HG03378 (cell line): Measurements from ENCODE around the gene KLHL30.

Source experiments
- ATAC-seq: cut with Tn5 transposase; IDR thresholded peaks from one replicate; pipeline ENCODE4 v1.9.1; 2021; ENCODE audit warnings: mild to moderate bottlenecking, moderate library complexity; ENCODE audit not compliant: unreplicated experiment

KLHL30 gene

DNA sequence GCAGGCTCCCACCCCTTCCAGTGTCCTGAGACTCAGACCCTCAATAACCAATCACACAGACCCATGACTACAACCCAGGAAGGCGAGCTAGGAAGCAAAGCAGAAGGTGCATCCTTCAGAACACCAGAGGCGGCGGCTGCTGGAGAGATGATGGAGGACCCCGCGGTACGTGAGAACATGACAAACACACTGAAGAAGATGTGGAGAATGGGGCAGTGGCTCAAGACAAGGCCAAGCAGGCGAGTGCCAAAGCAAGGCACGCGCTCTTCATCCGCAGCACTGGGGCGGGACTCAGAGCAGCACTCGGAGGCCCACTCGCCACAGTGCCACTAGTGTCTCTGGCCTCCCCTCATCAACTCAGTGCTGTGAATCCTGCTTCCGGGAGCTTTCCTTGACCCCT lies 34.0 kb downstream of the KLHL30 start:
- no peak for ATAC-seq

DNA sequence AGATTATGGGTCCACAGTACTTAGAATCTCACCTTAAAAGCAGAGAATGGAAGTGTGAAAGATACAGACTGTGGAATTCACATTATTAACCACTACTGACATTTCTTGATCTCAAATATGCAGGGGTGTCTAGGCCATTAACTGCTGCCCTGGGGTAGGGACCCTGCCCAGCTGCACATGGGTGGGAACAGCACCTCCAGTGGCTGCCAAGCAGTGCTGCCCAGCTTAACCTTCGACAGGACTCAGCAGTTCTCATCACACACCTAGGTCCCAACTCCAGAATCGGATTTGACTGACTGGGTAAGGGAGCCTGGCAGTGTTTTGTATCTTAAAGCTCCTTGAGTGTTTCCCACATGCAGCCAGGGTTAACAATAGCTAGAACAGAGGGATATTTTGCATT lies 35.2 kb downstream of the KLHL30 start:
- ATAC-seq, result no peak

DNA sequence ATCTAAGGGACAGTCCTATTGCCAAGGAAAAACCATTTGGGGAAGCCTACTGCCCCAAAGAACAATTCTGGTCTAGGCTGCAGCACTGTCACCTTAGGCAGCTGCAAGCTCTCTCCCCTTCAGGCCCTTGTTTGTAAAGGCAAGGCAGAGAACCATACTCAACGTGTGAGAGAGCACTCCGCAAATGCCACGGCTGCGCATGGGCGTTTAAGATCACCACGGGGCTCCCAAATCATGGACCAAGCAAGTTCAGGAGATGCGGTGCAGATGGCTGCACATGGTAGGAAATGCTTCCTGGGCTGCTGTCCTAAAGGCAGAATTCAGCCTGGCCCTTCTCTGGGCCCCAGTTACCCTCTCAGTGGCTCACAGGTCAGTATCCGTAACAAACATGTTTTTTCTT lies 35.8 kb downstream of the KLHL30 start:
- ATAC-seq, result no peak

DNA sequence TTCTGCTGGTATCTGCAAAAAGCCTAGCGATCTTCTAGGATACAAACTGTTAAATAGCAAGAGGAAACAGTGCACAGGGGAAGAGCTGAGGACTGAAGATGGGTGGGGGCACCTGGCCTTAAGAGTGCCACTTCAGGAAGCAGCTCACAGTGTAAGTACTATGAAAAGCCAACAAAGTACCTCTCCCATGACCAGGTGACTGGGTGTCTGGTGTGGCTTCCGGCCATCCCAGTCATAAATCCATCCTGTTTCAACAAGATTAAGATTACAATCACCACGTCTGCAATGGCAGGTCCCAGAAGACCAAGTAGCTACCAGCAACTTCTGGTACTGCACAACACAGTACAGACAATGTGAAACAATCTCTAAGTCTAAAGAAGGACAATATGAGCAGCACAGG lies 36.2 kb downstream of the KLHL30 start:
- ATAC-seq, result no peak

DNA sequence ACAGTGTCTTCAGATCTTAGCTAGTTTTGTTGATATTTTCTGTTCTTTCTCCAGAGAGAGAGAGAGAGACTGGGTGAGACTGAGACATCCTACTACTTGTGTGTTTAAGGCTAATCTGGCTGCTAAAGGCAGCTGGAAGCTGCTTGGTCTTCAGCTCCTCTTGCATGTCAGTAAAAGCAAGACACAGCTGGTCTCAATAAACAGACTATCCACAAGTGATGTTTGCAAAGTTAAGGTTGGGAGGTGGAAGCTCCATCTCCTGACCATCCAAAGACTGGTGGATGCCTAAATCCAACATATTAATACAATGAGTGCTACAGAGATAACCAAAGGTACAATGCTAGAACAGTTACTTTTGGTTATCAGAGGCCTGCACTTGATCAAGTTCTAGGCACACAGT lies 38.1 kb downstream of the KLHL30 start:
- no peak for ATAC-seq

DNA sequence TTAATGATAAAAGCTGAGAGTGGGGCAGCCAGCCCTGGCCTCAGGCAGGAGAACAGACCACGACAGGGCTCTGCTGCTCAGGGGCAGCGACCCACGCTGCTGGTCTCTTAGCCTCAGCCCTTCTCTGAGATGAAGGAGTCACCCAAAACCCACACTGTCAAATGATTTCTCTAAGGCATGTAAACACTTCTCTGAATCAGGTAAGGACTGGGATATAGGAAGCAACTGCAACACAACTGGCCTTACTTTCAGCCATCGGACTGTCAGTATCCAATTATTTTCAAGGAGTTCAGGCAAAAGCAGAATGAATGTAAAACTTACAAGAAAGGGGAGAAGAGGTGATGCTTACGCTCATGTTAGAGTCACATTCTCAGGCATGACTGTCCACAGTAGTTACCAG lies 42.1 kb downstream of the KLHL30 start:
- no peak for ATAC-seq

DNA sequence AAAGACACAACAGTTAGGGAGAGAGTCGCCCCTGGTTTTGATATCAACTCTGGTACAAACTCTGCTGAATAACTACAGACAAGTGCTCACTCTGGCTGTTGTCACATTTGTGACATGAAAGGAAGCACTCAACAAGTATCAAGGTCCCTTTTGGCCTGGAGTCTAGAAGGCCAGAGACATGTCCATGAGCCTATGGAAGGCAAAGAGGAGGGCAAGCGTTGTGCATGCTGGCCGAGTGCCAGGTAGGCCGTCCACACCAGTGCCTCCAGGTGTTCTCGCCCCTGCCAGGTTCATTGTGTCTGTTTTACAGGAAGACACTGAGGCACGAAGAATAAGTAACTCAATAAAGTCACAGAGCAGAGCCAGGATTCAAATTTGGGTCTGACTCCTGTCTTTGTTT lies 43.9 kb downstream of the KLHL30 start:
- ATAC-seq, result no peak

DNA sequence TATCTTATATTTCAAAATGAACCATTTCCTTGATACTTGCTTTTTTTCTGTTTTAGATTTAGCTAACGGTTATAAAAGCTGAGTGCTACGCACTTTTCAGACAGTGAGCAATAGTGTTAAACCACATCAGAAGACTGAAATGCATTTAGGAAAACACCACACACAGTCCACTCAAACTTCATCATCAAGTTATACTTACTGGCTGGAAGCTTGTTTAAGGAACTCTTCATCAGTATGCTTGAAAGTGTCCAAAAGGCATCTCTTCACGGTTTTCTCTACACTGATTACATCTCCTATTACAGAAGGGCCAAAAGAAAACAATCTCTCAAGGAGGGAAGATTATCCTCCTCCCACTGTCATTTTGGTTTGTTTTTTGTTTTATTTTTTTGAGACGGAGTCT lies 45.4 kb downstream of the KLHL30 start:
- no peak for ATAC-seq

DNA sequence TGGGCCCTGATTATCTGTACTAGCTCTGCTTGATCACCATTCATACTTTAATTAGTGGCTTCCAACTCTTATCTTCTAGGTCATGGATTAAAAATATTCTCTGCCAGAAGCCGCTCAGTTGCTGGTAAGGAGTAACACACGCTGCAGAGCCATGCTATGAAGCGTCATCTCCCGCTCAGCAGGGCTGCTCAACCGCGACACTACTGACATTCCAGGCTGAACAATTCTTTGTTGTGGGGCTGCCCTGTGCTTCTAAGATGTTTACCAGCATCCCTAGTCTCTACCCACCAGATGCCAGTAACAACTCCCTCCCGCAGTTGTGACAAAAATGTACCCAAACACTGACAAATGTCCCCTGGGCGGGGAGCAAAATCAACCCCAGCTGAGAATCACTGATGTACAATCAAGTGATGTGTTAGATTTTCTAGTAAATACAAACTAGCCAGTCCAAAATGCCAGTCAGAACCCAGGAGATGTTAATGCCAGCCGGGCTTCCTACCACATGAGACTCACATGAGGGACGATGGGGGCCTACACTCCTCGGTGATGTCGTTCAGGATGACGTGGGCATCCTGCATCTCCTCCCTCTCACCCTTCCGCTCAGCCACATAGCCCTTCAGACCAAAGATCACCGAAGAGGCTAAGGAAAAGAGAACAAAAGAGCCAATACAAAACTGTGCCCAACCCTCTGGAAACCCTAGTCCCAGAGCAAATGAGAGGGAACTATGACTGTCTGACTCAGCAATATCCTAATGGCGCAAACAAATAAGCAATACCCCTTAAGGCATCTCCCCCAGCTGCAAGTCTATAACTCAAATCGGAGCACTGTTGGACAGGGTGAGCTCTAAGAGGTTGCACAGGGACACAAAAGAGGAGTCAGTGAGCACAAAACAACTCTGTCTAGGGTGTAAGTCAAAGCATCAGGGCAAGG lies 49.4 kb downstream of the KLHL30 start:
- ATAC-seq, result no peak

DNA sequence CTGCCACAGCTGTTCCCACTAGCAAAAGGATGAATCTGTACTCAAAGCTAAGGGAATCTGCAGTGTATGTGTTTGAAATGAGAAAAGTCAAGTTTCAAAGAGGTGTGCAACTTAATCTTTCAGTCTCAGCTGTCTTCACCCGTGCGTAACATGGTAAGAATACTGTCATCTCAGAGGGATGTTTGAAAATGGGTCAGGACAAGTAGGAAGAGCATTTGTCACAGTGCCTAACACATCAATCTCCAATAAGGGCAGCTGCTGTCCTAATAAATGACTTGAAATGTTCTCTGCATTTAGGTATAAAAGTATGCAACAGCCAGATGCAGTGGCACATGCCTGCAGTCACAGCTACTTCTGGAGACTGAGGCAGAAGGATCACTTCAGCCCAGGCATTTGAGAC lies 52.0 kb downstream of the KLHL30 start:
- ATAC-seq, result no peak
